Caco-2 (cell line): ENCODE results near the gene LILRB3. TPM values are rescaled to one million over a fixed set of nuclear protein-coding genes. Genes with fewer than 3 reads are reported as not detected.
"Not testable (repeated sequence)": the region's sequence is repeated elsewhere in the genome, so short reads cannot be mapped to it uniquely, and the experiment has no call there.

Source experiments
- BruUV-seq: library from RNA; stranded (reverse); fragments of 400-500 nt; replicated peaks from 2 replicates; lab custom pipeline; 2021; lab: Mats Ljungman, UMichigan
- CTCF ChIA-PET: fragments of 300-600 bp; sonication (Branson Sonifier 250); formaldehyde crosslinking; loops from one replicate; lab custom pipeline; 2022; ENCODE audit warnings: antibody characterized with exemption; lab: Charles Lee
- POLR2A ChIA-PET: fragments of 300-600 bp; sonication (Branson Sonifier 250); formaldehyde crosslinking; loops from one replicate; lab custom pipeline; 2022; ENCODE audit warnings: antibody characterized with exemption; lab: Charles Lee
- DNase-seq, 2 experiments: peaks; one replicate each; pipeline versions ENCODE4 v3.0.0 to v3.0.0-alpha.2; 2020 to 2022
- H3K27me3 ChIP-seq: replicated peaks from 2 replicates; pipeline ENCODE4 v1.6.0; 2011; ENCODE audit warnings: low read length; ENCODE audit not compliant: control insufficient read depth, insufficient read depth
- H3K36me3 ChIP-seq: 2 replicates; pipeline ENCODE4 v1.5.1; 2011; ENCODE audit warnings: low read length; ENCODE audit not compliant: control insufficient read depth, insufficient read depth
- H3K4me1 ChIP-seq: fragments of 250-450 bp; sonication (Bioruptor Pico); 2 replicates; pipeline ENCODE4 v1.5.1; 2020; ENCODE audit warnings: mild to moderate bottlenecking
- H3K4me3 ChIP-seq: 2 replicates; pipeline ENCODE4 v1.5.1; 2011; ENCODE audit warnings: low read depth, mild to moderate bottlenecking, control low read depth, low read length
- H3K9me3 ChIP-seq: fragments of 250-450 bp; sonication (Bioruptor Pico); 2 replicates; pipeline ENCODE4 v1.5.1; 2020; ENCODE audit warnings: mild to moderate bottlenecking, moderate library complexity
- H3K27ac Mint-ChIP-seq: one replicate; pipeline ENCODE4 v1.8.0; 2022; ENCODE audit warnings: mixed read lengths; ENCODE audit not compliant: unreplicated experiment
- H3K27me3 Mint-ChIP-seq: one replicate; pipeline ENCODE4 v1.8.0; 2022; ENCODE audit warnings: mixed read lengths; ENCODE audit not compliant: insufficient read depth, unreplicated experiment
- H3K36me3 Mint-ChIP-seq: one replicate; pipeline ENCODE4 v1.8.0; 2022; ENCODE audit warnings: mild to moderate bottlenecking, mixed read lengths; ENCODE audit not compliant: insufficient read depth, unreplicated experiment
- H3K4me1 Mint-ChIP-seq: one replicate; pipeline ENCODE4 v1.8.0; 2022; ENCODE audit warnings: low read depth, mixed read lengths; ENCODE audit not compliant: unreplicated experiment
- H3K4me3 Mint-ChIP-seq: one replicate; pipeline ENCODE4 v1.8.0; 2022; ENCODE audit warnings: mild to moderate bottlenecking, moderate library complexity, mixed read lengths; ENCODE audit not compliant: unreplicated experiment
- H3K9me3 Mint-ChIP-seq: one replicate; pipeline ENCODE4 v1.8.0; 2022; ENCODE audit warnings: mixed read lengths; ENCODE audit not compliant: unreplicated experiment
- intact Hi-C: fragments of 100-400 bp; cut with micrococcal nuclease; formaldehyde crosslinking; loops from one replicate; pipeline ENCODE4 v1.10.0; 2022; ENCODE audit not compliant: unreplicated experiment
- total RNA-seq: library from RNA; stranded (reverse); gene quantifications from 2 replicates; pipeline ENCODE4 v1.2.3, GENCODE V29; 2022
- TF ChIP-seq, protein P1 (sequence below), 2 experiments: fragments of 200-600 bp in 1 of 2; IDR thresholded peaks; 1 replicate in 1 of 2; 2 replicates in 1 of 2; pipeline versions ENCODE4 v1.5.1 to v1.8.0; 2011 to 2022; ENCODE audit warnings: antibody characterized with exemption in 1 of 2, control low read depth in 1 of 2, inconsistent platforms in 1 of 2, low read depth in 1 of 2, low read length in 1 of 2, mild to moderate bottlenecking in 1 of 2, moderate library complexity in 1 of 2; ENCODE audit not compliant: insufficient read depth in 1 of 2, severe bottlenecking in 1 of 2, unreplicated experiment in 1 of 2

LILRB3 gene
- total RNA-seq, 1 experiment from 2014 or later: not detected

GRCh38 chr19:54186351-54186750 lies 36.5 kb downstream of the LILRB3 start:
- ChIA-PET POLR2A (interaction anchor here (0.6 kb wide), 1 partner anchor 932 kb away, joined by 4 read pairs; no protein-coding TSS in a partner anchor), CTCF (no interaction called here)
- BruUV-seq: no TSS peak
- Mint-ChIP-seq H3K27ac (no peak overlapping the region), H3K4me3 (no peak overlapping the region), H3K9me3 (no peaks in the 10 kb centered on the region), H3K27me3 (no peaks in the 10 kb centered on the region), H3K4me1 (peaks cover 14% of the 10 kb centered on the region), H3K36me3 (peaks cover 56% of the 10 kb centered on the region)
- TF ChIP-seq, protein P1, sequence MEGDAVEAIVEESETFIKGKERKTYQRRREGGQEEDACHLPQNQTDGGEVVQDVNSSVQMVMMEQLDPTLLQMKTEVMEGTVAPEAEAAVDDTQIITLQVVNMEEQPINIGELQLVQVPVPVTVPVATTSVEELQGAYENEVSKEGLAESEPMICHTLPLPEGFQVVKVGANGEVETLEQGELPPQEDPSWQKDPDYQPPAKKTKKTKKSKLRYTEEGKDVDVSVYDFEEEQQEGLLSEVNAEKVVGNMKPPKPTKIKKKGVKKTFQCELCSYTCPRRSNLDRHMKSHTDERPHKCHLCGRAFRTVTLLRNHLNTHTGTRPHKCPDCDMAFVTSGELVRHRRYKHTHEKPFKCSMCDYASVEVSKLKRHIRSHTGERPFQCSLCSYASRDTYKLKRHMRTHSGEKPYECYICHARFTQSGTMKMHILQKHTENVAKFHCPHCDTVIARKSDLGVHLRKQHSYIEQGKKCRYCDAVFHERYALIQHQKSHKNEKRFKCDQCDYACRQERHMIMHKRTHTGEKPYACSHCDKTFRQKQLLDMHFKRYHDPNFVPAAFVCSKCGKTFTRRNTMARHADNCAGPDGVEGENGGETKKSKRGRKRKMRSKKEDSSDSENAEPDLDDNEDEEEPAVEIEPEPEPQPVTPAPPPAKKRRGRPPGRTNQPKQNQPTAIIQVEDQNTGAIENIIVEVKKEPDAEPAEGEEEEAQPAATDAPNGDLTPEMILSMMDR (IDR thresholded peaks at IDR 0.05; ENCODE audit: insufficient read depth in 1 of 2, low read depth in 1 of 2, low read length in 1 of 2, severe bottlenecking in 1 of 2, unreplicated experiment in 1 of 2): no peak
- Histone ChIP-seq H3K36me3 (no peaks in the 10 kb centered on the region), H3K4me1 (0 out of 2 replicates have a peak, but pooled peaks cover 6% of the 10 kb centered on the region), H3K4me3 (no peak overlapping the region), H3K9me3 (no peaks in the 10 kb centered on the region), H3K27me3 (no peaks in the 10 kb centered on the region)
- DNase-seq: no peak
- intact Hi-C loops: no loop called here

GRCh38 chr19:54183431-54183830 lies 39.4 kb downstream of the LILRB3 start:
- CTCF ChIA-PET: interaction anchor here (1.7 kb wide), 1 partner anchor 10 kb away, joined by 4 read pairs; no protein-coding TSS in a partner anchor
- DNase-seq: no peak
- Mint-ChIP-seq H3K4me3 (no peak overlapping the region), H3K9me3 (no peaks in the 10 kb centered on the region), H3K4me1 (peaks cover 14% of the 10 kb centered on the region), H3K27ac (no peak overlapping the region), H3K27me3 (no peaks in the 10 kb centered on the region), H3K36me3 (peaks cover 45% of the 10 kb centered on the region)
- H3K36me3 ChIP-seq: no peaks in the 10 kb centered on the region
- 0 out of 2 replicates have a peak, but pooled peaks cover 6% of the 10 kb centered on the region for H3K4me1 ChIP-seq
- TF ChIP-seq, protein P1 (IDR thresholded peaks at IDR 0.05; ENCODE audit: insufficient read depth in 1 of 2, low read depth in 1 of 2, low read length in 1 of 2, severe bottlenecking in 1 of 2, unreplicated experiment in 1 of 2): no peak
- BruUV-seq: no TSS peak
- POLR2A ChIA-PET: no interaction called here
- H3K4me3 ChIP-seq: no peak overlapping the region
- H3K9me3 ChIP-seq: no peaks in the 10 kb centered on the region
- H3K27me3 ChIP-seq: no peaks in the 10 kb centered on the region
- intact Hi-C loops: no loop called here

GRCh38 chr19:54181894-54182293 lies 40.9 kb downstream of the LILRB3 start:
- H3K4me1 Mint-ChIP-seq, intact Hi-C loops, DNase-seq, H3K4me1 ChIP-seq, H3K27me3 Mint-ChIP-seq, H3K4me3 Mint-ChIP-seq, H3K4me3 ChIP-seq, POLR2A ChIA-PET, BruUV-seq, H3K9me3 Mint-ChIP-seq, H3K9me3 ChIP-seq, H3K27me3 ChIP-seq, H3K27ac Mint-ChIP-seq, H3K36me3 ChIP-seq: not testable (repeated sequence)
- H3K36me3 Mint-ChIP-seq: peaks cover 43% of the 10 kb centered on the region
- CTCF ChIA-PET: interaction anchor here (1.2 kb wide), 1 partner anchor 9 kb away, joined by 6 read pairs; no protein-coding TSS in a partner anchor
